ENCODE measurements around the gene MYOM1. TPM values are rescaled to one million over a fixed set of nuclear protein-coding genes. Genes with fewer than 3 reads are reported as not detected.

Gene MYOM1
- total and polyA plus RNA-seq, 7 donors: 54.8 to 842 (median 388) TPM

- TF ChIP-seq, protein P1, sequence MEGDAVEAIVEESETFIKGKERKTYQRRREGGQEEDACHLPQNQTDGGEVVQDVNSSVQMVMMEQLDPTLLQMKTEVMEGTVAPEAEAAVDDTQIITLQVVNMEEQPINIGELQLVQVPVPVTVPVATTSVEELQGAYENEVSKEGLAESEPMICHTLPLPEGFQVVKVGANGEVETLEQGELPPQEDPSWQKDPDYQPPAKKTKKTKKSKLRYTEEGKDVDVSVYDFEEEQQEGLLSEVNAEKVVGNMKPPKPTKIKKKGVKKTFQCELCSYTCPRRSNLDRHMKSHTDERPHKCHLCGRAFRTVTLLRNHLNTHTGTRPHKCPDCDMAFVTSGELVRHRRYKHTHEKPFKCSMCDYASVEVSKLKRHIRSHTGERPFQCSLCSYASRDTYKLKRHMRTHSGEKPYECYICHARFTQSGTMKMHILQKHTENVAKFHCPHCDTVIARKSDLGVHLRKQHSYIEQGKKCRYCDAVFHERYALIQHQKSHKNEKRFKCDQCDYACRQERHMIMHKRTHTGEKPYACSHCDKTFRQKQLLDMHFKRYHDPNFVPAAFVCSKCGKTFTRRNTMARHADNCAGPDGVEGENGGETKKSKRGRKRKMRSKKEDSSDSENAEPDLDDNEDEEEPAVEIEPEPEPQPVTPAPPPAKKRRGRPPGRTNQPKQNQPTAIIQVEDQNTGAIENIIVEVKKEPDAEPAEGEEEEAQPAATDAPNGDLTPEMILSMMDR (IDR thresholded peaks at IDR 0.05): no peak
- H3K9me3 ChIP-seq: no peaks in the 10 kb centered on the region
- DNase-seq (no peak), ATAC-seq (no peak)
- WGBS, 3 donors: 80 to 82% (median 82%) methylated on average over 9 of the region's 9 CpGs
- no peaks in the 10 kb centered on the region for H3K27me3 ChIP-seq (ENCODE audit: insufficient read depth in 3 of 3, low read length in 2 of 3)
- intact Hi-C loops (cut with DNase I): no loop called here
- no peak overlapping the region for H3K27ac ChIP-seq
- H3K36me3 ChIP-seq (ENCODE audit: insufficient read depth in 1 of 2, low read depth in 1 of 2): no peaks in the 10 kb centered on the region
- no peak overlapping the region for H3K4me3 ChIP-seq
- H3K4me1 ChIP-seq: no peaks in the 10 kb centered on the region
Measured at GRCh38 chr18:3056311-3056710, 163.5 kb downstream of the MYOM1 start.

DNA sequence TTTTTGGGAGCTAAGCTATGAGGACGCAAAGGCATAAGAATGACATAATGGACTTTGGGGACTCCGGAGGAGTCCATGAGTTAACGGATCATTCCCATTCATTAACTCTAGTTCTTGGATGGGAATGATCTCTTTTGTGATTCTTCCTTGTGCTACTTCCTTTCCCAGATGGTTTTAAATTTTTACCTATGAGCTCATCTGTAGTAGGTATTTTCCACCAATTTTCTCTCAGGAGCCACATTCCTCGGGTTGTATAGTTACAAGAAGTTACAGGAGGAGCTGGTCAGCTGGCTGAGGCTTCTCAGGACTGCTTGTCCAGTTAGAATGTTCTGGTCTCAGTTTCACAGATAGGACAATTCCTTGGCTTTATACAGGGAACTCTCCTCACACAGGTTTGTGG is 164.0 kb downstream of the MYOM1 start:
- Histone ChIP-seq H3K27ac (no peak overlapping the region), H3K9me3 (no peaks in the 10 kb centered on the region), H3K27me3 (ENCODE audit: insufficient read depth in 3 of 3, low read length in 2 of 3) (no peaks in the 10 kb centered on the region), H3K4me3 (no peak overlapping the region), H3K4me1 (no peaks in the 10 kb centered on the region), H3K36me3 (ENCODE audit: insufficient read depth in 1 of 2, low read depth in 1 of 2) (no peaks in the 10 kb centered on the region)
- TF ChIP-seq, protein P1 (IDR thresholded peaks at IDR 0.05): no peak
- DNase-seq (no peak), ATAC-seq (no peak)
- WGBS, 3 donors: 57 to 63% (median 60%) methylated on average over 4 of the region's 4 CpGs
- intact Hi-C loops (cut with DNase I): no loop called here

GRCh38 chr18:3055186-3055728 is 164.5 kb downstream of the MYOM1 start:
- Histone ChIP-seq H3K4me1 (no peaks in the 10 kb centered on the region), H3K9me3 (no peaks in the 10 kb centered on the region), H3K4me3 (no peak overlapping the region), H3K27ac (no peak overlapping the region), H3K36me3 (ENCODE audit: insufficient read depth in 1 of 2, low read depth in 1 of 2) (no peaks in the 10 kb centered on the region), H3K27me3 (ENCODE audit: insufficient read depth in 3 of 3, low read length in 2 of 3) (no peaks in the 10 kb centered on the region)
- ATAC-seq (no peak), DNase-seq (no peak)
- TF ChIP-seq, protein P1 (IDR thresholded peaks at IDR 0.05): no peak
- intact Hi-C loops (cut with DNase I): no loop called here
- WGBS, 3 donors: 46 to 51% (median 47%) methylated on average over 4 of the region's 4 CpGs

GRCh38 chr18:3054780-3055179 is 165.0 kb downstream of the MYOM1 start:
- no peak for DNase-seq
- 90 to 95% (median 93%) methylated on average over 3 of the region's 3 CpGs for WGBS, 3 donors
- TF ChIP-seq, protein P1 (IDR thresholded peaks at IDR 0.05): no peak
- Histone ChIP-seq H3K27ac (no peak overlapping the region), H3K36me3 (ENCODE audit: insufficient read depth in 1 of 2, low read depth in 1 of 2) (no peaks in the 10 kb centered on the region), H3K27me3 (ENCODE audit: insufficient read depth in 3 of 3, low read length in 2 of 3) (no peaks in the 10 kb centered on the region), H3K4me3 (no peak overlapping the region), H3K9me3 (no peaks in the 10 kb centered on the region), H3K4me1 (no peaks in the 10 kb centered on the region)
- intact Hi-C loops (cut with DNase I): no loop called here
- no peak for ATAC-seq

DNA sequence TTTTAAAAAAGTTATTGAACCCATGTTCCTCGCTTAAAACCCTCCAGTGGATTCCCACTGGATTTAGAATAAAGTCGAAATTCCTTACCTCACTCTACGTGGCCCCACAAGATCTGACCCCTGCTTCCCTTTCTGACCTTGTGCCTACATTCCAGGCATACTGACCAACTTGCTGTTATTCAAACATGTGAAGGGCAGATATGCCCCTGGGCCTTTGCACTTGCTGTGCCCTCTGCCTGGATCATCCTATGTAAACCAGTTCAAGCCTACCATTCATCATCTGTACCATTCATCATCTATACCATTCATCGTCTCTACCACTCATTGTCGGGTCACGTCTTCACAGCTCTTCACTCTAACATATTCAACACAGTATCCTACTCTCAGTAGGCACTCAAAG is 165.6 kb downstream of the MYOM1 start:
- H3K27ac ChIP-seq: no peak overlapping the region
- H3K27me3 ChIP-seq (ENCODE audit: insufficient read depth in 3 of 3, low read length in 2 of 3): no peaks in the 10 kb centered on the region
- ATAC-seq (no peak), DNase-seq (no peak)
- H3K4me1 ChIP-seq: no peaks in the 10 kb centered on the region
- TF ChIP-seq, protein P1 (IDR thresholded peaks at IDR 0.05): no peak
- H3K4me3 ChIP-seq: no peak overlapping the region
- intact Hi-C loops (cut with DNase I): no loop called here
- no peaks in the 10 kb centered on the region for H3K9me3 ChIP-seq
- WGBS, 3 donors: 92 to 95% (median 95%) methylated on average over 6 of the region's 6 CpGs
- H3K36me3 ChIP-seq (ENCODE audit: insufficient read depth in 1 of 2, low read depth in 1 of 2): no peaks in the 10 kb centered on the region
